Fibroblast of skin of right biceps (primary cell): ENCODE results near the gene DCXR.

ENCODE experiments used
- DNase-seq: peaks from one replicate; pipeline ENCODE4 v3.0.0-alpha.2; 2013

DCXR gene

GRCh38 chr17:82037092-82037888, at the start of gene DCXR:
TSS of gene DCXR (minus strand) at chr17:82037697. CDS start at chr17:82037682, 15 bp downstream.
- DNase-seq, result peak; percentile 96

GRCh38 chr17:82085931-82086764, 48.7 kb upstream of the DCXR start:
- no peak for DNase-seq

- no peak for DNase-seq
Observed at GRCh38 chr17:82085031-82085861, 47.7 kb upstream of the DCXR start.

DNA sequence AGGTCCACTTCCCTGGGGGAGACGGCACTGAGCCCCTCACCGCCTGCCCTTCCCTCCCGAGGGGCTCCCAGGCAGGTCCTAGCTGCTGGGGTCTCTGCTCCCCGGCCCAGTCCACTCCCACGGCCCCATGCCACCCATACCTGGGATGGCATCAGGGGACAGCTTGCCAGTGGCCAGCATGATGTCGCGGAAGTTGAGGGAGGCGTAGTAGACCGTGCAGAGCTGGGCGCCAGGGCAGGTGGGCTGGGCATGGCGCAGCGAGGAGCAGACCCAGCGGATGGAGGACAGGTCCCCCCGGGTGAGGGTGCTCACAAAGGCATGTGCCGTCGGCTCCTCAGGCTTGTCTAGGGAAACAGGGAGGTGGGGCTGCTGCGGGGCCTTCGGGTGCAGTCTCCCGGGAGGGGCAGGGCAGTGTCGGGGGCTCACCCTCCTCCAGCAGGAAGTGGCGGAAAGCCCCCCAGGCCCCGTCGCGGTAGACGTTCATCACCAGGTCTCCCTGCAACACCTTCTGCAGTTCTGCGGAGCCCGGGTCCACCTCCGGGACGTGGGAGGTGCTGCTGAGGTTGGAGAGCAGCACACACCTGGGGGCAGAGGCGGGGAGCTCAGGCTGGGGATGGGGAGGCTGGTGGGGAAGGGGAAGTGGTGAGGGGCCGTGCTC, 47.0 kb upstream of the DCXR start:
- no peak for DNase-seq

GRCh38 chr17:82083533-82084359, 46.2 kb upstream of the DCXR start:
- no peak for DNase-seq

GRCh38 chr17:82083009-82083408, 45.5 kb upstream of the DCXR start:
- no peak for DNase-seq

GRCh38 chr17:82082456-82082855, 45.0 kb upstream of the DCXR start:
- DNase-seq, result no peak

DNA sequence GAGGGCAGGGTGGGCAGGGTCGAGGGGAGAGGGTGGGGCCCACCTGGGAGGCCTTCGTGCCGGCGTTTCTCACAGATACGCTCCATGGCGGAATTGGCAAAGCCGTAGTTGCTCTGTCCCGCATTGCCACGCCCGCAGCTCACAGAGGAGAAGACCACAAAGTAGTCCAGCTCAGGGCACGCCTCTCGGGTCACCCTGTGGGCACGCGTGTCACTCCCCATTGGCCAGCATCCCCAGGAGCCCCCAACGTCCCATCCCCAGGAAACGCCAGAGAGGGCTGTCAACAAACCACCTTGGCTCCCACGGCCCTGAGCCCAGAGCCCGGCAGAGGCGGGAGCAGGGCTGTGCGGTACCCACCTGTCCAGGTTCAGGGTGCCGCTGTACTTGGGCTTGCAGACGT, 44.5 kb upstream of the DCXR start:
- DNase-seq, result no peak

- no peak for DNase-seq
Observed at GRCh38 chr17:82081546-82081945, 44.0 kb upstream of the DCXR start.

DNA sequence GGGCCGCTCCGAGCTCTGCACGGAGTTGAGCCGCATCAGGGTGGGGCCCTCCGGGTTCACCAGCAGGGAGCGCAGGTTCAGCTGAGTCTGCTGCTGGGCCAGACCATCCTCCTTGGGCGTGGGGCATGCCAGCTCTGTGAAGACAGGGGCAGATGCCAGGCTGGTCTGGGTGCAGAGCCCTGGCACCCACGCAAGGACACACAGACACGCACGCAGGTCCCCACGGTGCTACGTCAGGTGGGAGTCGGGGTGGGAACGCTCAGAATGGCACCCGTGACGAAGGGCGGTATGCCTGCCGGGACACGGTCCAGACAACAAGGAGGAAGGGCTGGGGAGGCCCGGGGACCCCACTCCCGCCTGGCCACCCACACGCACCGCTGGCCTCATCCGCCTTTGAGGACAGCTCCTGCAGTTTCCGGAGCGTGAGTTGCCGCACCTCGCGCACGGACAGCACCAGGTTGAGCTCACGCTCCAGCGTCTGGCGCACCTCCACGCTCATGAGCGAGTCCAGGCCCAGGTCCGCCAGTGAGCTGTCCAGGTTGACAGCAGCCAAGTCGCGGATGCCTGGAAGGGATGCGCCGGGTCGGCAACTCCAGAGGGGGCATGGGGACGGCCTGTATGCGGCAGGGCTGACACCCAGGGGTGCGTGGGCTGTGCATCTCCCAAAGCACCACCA, 43.4 kb upstream of the DCXR start:
- no peak for DNase-seq

DNA sequence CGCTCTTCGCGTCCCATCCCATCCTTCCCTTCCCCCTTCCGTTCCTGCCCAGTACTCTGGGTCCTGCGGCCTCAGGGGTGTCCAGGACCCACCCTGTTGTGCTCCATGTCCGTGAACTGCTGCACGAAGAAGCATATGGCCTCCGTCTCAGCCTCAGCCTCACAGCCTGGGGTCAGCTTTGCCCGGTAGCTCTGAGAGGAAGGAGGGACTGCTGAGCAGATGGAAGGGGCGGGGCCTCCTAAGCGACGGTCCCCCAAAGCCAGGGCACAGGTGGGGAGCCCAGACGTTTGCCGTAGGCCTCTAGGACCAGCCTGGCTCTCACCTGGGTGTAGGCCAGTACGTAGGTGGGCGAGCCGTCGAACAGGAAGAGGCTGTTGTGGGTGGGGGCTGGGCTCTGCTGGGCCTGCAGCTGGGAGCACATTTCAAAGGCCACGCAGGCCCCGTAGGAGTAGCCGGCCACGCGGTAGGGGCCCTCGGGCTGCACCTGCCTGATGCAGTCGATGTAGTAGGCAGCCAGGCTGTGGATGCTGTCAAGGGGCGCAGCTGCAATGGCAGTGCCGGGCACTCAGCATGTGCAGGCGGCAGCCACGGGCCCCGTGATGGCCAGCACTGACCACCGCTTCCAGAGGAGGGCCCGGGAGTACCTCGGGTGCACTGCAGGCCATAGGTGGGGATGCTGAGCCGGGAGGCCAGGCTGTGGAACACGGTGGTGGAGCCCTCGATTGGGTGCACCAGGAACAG, 42.7 kb upstream of the DCXR start:
- DNase-seq, result no peak

DNA sequence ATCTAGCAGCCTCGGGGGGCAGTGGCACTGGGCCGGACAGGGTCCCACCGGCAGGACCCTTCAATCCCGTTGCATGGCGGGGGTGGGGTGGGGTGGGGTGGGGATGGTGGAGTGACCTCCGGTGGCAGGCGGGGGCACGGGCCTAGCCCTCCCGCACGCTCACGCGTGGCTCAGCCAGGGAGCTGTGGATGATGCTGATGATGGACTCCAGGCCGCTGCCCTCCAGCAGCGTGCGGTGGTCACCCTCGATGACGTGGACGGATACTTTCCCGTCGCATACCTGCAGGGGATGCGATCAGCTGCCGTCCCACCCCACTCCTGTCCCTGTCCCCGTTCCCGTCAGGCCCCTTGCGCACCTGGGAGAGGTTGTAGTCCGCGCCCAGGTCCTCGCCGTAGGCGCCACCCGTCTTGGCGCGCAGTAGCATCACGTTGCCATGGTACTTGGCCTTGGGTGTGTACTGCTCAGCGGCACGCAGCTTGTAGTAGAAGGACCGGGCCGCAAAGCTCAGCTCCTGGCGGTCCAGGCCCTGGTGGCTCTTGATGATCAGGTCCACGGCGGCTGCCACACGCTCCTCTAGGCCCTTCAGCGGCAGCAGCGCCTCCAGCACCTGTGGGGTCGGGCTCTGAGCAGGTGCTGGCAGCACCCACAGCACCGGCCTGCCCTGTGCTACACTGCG, 41.6 kb upstream of the DCXR start:
- no peak for DNase-seq

DNA sequence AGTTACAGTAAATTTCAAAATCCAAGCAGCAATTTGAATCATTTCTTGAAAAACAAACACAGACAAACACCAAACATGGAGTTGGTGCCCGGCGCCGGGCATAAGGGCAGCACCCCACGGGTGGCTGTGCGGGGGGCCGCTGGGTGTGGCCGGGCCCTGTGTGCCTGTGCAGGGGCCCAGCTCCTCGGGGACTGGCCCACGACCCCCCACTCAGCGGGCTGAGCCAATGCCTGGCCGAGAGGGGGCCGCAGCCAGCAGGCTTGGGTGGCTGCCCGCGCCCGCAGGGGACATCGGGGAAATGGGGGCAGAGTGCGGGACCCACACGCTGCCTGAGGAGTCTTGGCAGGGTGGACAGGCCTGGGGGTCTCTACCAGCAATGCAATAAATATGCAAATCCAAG, 40.9 kb upstream of the DCXR start:
- DNase-seq, result no peak

DNA sequence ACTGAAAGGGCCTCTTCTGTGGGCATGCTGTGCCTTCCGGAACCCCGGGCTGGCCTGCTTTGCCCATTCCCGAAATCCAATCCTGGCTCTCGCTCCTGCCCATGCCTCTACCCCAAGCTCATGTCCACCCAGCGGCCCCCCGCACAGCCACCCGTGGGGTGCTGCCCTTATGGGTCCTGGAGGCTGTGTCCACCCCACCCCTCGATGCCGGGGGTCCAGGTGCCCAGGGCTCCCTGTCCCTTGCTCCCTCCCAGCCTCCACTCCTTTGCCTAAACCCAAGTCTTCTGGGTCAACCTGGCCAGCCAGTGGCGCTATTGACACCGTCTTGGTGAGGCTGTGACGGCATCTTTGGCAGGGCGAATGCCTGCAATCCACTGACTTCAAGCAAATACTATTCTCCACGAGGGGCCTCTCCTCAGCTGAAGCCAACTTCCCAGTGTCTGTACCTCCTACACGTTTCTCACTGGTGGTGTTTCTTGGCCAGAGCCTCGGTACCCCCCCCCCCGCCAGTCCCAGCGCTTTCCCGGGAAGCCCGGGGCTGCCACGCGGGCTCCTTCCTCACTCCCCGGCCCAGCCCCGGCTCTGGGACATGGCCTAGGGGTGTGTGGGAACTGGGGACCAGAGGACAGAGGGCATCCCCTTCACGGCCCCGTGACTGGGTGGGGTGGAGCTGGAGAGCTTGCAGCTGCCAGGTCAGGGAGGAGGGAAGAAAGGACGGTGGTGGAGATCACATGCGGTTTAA, 40.3 kb upstream of the DCXR start:
- DNase-seq, result no peak

- no peak for DNase-seq
Observed at GRCh38 chr17:82076785-82077591, 39.5 kb upstream of the DCXR start.

GRCh38 chr17:82076018-82076784, 38.7 kb upstream of the DCXR start:
- no peak for DNase-seq

DNA sequence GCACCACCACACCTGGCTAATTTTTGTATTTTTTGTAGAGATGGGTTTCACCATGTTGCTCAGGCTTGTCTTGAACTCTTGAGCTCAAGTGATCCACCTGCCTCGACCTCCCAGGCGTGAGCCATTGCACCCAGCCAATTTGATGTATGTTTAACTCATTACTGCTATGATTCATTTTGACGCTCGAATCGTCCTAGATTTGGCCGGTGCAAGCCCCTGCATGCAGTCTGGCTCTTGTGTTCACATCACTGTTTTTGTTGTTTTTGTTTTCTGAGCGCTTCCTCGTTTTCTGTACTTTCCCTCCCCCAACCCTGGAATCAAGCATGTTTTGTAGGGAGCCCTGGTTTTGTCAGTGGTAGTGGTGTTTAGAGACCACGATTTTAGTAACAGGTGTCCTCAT, 35.9 kb upstream of the DCXR start:
- no peak for DNase-seq
